GM10266 (cell line): ENCODE results near the gene STPG1.

Source experiments
- DNase-seq: peaks from one replicate; pipeline ENCODE4 v3.0.0; 2012; ENCODE audit errors: extremely low spot score
- TF ChIP-seq, protein P1 (sequence below): IDR thresholded peaks from 2 replicates; pipeline ENCODE4 v1.5.1; 2012; ENCODE audit warnings: mild to moderate bottlenecking, low read depth; ENCODE audit not compliant: control insufficient read depth, insufficient read depth; ENCODE audit errors: missing control alignments

The STPG1 gene

DNA sequence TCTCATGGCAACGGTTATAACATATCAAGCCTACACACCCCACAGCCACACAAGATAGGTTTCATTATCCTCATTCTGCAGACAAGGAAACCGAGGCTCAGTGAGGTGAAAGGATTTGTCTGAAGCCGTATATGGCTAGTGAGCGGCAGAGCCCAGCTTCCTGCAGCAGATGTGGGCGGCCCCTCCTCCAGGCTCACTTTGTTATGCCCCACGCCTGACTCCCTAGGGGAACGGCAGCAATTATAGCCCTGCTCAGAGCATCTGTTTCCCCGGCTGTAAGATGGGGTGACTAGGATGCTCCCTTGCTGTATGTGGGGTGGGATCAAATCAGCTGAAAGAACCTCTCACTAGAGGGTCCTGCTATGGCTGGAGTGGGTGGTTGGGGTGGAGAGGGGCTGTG is 72.3 kb downstream of the STPG1 start:
- no peak for DNase-seq
- TF ChIP-seq, protein P1, sequence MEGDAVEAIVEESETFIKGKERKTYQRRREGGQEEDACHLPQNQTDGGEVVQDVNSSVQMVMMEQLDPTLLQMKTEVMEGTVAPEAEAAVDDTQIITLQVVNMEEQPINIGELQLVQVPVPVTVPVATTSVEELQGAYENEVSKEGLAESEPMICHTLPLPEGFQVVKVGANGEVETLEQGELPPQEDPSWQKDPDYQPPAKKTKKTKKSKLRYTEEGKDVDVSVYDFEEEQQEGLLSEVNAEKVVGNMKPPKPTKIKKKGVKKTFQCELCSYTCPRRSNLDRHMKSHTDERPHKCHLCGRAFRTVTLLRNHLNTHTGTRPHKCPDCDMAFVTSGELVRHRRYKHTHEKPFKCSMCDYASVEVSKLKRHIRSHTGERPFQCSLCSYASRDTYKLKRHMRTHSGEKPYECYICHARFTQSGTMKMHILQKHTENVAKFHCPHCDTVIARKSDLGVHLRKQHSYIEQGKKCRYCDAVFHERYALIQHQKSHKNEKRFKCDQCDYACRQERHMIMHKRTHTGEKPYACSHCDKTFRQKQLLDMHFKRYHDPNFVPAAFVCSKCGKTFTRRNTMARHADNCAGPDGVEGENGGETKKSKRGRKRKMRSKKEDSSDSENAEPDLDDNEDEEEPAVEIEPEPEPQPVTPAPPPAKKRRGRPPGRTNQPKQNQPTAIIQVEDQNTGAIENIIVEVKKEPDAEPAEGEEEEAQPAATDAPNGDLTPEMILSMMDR: no peak

DNA sequence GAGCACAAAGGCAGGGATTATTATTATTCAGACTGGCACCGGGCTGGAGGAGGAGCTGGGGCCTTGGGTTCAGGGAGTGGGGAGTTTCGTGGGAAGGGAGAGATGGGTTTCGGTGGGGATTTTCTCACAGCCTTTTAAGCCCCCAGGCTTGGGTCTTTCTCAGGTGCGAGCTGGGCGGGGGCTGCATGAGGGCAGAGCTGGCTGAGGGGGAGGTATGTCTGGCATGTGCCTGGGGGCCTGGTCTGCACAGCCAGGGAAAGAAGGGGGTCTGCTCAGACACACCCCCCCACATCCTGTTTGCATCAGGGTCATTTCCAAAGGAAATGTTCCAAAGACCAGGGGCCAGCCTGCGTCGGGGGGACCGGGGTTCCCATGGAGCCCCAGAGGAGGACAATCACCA is 72.8 kb downstream of the STPG1 start:
- no peak for DNase-seq
- TF ChIP-seq, protein P1: no peak

DNA sequence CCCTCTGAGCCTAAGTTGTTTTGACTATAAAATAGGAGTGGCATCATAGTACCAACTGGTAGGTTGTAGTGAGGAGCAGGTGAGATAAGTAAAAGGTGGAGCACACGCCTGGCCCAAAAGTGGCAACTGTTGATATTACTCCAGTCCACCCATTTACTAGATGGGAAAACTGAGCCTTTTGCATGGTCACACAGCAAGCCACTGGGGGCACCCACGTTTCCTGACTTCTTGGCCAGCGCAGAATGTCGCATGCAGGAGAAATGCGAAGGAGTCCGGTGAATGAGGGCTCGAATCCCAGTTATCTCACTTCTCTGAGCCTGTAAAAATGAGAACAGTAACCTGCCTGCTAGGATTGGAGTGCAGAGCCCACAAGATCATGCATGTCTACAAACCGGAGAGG is 73.6 kb downstream of the STPG1 start:
- DNase-seq: no peak
- TF ChIP-seq, protein P1: no peak

DNA sequence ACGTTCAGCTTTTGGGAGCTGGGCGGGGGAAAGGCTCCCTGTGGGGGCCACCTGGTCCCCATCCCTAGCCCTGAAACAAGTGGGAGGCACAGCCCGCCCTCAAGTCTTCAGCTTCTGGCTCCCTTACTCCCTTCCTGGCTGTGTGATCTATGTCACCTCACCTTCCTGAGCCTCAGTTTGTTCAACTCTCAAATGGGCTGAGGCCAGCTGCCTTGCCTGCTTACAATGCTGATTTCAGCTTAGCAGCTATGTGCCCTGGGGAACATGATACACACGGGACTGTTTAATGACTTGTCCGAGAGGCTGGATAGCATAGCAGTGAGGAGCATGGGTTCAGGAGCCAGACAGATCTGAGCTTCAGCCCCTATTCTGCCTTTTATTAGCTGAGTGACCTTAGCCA is 75.1 kb downstream of the STPG1 start:
- no peak for DNase-seq
- TF ChIP-seq, protein P1: no peak

DNA sequence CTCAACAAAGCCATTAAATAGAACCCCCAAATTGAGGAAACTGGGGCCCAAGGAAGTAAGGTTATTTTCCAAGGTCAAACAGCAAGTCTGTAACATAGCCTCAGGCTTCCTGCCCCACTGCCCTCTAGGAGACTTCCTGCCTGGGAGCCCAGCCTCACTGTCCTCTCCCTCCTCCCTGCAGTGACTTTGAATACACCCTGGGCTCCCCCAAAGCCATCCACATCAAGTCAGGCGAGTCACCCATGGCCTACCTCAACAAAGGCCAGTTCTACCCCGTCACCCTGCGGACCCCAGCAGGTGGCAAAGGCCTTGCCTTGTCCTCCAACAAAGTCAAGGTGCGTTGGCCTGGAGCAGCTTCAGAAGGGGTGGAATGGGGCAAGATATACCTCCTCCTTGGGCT is 76.1 kb downstream of the STPG1 start:
- TF ChIP-seq, protein P1: no peak
- no peak for DNase-seq

DNA sequence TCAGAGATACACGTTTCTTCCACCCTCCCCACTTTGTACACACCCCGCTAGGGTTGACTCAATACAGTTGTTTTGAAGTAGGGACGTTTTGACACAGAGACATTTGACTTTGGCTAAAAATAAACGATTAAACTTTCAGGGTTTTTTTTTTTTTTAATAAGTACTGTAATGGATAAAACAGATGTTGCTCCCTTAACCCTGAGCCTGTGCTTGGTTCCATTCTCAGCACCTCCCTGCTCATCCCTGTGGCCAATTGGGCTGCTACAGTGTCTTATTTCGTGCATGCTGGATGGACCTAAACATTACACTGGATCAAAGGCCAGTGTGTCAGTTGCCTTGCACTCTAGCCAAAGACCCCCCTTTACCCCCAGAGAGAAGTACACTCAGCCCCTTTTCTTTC is 77.5 kb downstream of the STPG1 start:
- TF ChIP-seq, protein P1: no peak
- no peak for DNase-seq

DNA sequence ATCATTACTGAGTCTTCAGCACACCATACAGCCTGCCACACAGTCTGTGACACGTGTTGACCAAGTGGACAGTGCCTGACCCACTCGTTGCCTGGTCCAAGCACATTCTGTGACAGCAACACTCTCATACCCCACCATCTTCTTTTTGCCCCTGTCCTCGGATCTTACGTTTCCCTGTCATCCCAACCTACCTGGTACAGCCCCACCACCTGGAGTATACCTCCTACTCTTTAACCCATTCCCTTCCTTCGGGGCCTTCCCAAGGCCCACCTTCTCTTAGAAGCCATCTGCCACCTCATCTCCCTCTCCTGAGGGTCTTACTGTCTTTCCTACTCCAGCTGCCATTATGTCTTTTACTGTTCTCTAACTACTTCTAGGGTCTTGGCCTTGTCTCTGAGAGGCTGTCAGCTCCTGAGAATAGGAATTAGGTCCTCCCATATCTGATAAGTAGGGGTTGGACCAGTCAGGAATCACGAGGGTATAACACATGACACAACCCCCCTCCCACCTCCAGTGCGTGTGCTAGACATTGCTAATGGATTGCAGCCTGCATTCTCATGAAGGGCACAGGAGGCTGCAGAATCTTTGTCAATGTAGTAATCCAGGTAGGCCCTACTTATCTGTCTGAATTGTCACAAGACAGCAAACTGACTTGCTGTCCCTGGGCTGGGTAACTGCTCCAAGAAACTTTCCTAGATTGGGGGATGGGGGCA is 81.5 kb downstream of the STPG1 start:
- no peak for DNase-seq
- TF ChIP-seq, protein P1: no peak
